ENCODE data around the gene ALDH5A1.

DNA sequence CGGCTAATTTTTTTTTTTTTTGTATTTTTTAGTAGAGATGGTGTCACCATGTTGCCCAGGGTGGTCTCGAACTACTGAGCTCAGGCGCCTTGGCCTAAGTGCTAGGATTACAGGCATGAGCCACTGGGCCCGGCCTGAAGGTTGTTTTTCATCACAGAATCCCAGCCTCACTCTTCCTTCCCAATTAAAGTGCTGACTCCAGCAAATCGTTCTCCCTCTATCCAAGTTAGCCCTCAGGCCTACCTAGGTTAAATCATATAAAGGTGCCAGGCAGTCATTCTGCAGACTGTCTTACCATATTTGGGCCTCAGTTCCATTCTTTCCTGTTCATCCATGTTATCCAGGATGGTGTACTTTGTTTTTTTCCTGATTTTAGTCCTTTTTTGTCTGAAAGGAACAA is 56.4 kb downstream of the ALDH5A1 start:
- TF ChIP-seq, protein P1, sequence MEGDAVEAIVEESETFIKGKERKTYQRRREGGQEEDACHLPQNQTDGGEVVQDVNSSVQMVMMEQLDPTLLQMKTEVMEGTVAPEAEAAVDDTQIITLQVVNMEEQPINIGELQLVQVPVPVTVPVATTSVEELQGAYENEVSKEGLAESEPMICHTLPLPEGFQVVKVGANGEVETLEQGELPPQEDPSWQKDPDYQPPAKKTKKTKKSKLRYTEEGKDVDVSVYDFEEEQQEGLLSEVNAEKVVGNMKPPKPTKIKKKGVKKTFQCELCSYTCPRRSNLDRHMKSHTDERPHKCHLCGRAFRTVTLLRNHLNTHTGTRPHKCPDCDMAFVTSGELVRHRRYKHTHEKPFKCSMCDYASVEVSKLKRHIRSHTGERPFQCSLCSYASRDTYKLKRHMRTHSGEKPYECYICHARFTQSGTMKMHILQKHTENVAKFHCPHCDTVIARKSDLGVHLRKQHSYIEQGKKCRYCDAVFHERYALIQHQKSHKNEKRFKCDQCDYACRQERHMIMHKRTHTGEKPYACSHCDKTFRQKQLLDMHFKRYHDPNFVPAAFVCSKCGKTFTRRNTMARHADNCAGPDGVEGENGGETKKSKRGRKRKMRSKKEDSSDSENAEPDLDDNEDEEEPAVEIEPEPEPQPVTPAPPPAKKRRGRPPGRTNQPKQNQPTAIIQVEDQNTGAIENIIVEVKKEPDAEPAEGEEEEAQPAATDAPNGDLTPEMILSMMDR (IDR thresholded peaks at IDR 0.05) = no peak
- TF ChIP-seq POLR2A (IDR thresholded peaks at IDR 0.05) = no peak

All from lower leg skin (tissue), 3 donors.